Frontal cortex (tissue), 4 donors: ENCODE results near the gene CRISPLD2. TPM values are rescaled to one million over a fixed set of nuclear protein-coding genes. Genes with fewer than 3 reads are reported as not detected.

Source experiments
- DNase-seq, 2 donors: peaks; one replicate each; pipeline ENCODE4 v3.0.0; 2012; ENCODE audit warnings: low spot score in 2 of 2
- FAIRE-seq: peaks from 2 replicates; lab custom pipeline; 2012; peaks lifted over from hg19 to GRCh38; lab: Jason Lieb, UNC
- total RNA-seq: library from RNA; depleted of rRNA; stranded (reverse); fragments of >200 nt; gene quantifications from one replicate; pipeline ENCODE4 v1.2.3, GENCODE V29; 2014
- donor health status: control.
- donor health status: control.
- donor health status: control.

CRISPLD2 gene
- total RNA-seq, 1 donor from 2014 or later, result 3.3 TPM

GRCh38 chr16:84836234-84836647, 16.5 kb downstream of the CRISPLD2 start:
- no peak for FAIRE-seq
- DNase-seq, result peak in 1 of 2 donors; percentile 43

- FAIRE-seq, result no peak
- no peak for DNase-seq
Observed at GRCh38 chr16:84836967-84837366, 17.2 kb downstream of the CRISPLD2 start.

- FAIRE-seq (no peak), DNase-seq (no peak)
Observed at GRCh38 chr16:84838383-84838948, 18.7 kb downstream of the CRISPLD2 start.

- FAIRE-seq (no peak), DNase-seq (no peak)
Observed at GRCh38 chr16:84839054-84839453, 19.3 kb downstream of the CRISPLD2 start.

- FAIRE-seq (no peak), DNase-seq (no peak)
Observed at GRCh38 chr16:84839956-84840355, 20.2 kb downstream of the CRISPLD2 start.

- DNase-seq, result no peak
- no peak for FAIRE-seq
Observed at GRCh38 chr16:84840687-84841627, 21.2 kb downstream of the CRISPLD2 start.

GRCh38 chr16:84841787-84842300, 22.1 kb downstream of the CRISPLD2 start:
- DNase-seq (no peak), FAIRE-seq (no peak)

GRCh38 chr16:84842516-84843148, 22.8 kb downstream of the CRISPLD2 start:
- no peak for FAIRE-seq
- no peak for DNase-seq

- DNase-seq (no peak), FAIRE-seq (no peak)
Observed at GRCh38 chr16:84843149-84844048, 23.6 kb downstream of the CRISPLD2 start.

- FAIRE-seq, result no peak
Observed at GRCh38 chr16:84844049-84844350, 24.2 kb downstream of the CRISPLD2 start.

GRCh38 chr16:84844559-84845495, 25.0 kb downstream of the CRISPLD2 start:
- DNase-seq, result no peak
- FAIRE-seq, result no peak

More at GRCh38 chr16:84844049-84844350, 24.2 kb downstream of the CRISPLD2 start:
- peak in 1 of 2 donors; percentile 60 for DNase-seq

GRCh38 chr16:84845496-84846002, 25.8 kb downstream of the CRISPLD2 start:
- FAIRE-seq (no peak), DNase-seq (no peak)

- DNase-seq, result no peak
- no peak for FAIRE-seq
Observed at GRCh38 chr16:84847564-84848355, 28.0 kb downstream of the CRISPLD2 start.

- FAIRE-seq (no peak), DNase-seq (no peak)
Observed at GRCh38 chr16:84848986-84849634, 29.3 kb downstream of the CRISPLD2 start.

GRCh38 chr16:84849751-84850150, 30.0 kb downstream of the CRISPLD2 start:
- FAIRE-seq (no peak), DNase-seq (no peak)

GRCh38 chr16:84850714-84851113, 30.9 kb downstream of the CRISPLD2 start:
- FAIRE-seq, result no peak

More at GRCh38 chr16:84850714-84851113, 30.9 kb downstream of the CRISPLD2 start:
- no peak for DNase-seq
